HCT116 (cell line): Measurements from ENCODE around the gene VSIG2. TPM values are rescaled to one million over a fixed set of nuclear protein-coding genes. Genes with fewer than 3 reads are reported as not detected.

Experiments used
- ATAC-seq: fragments of 200-7000 bp; cut with Tn5 transposase; 2 replicates; pipeline ENCODE4 v1.9.1; 2020; ENCODE audit warnings: mild to moderate bottlenecking, moderate library complexity
- BruUV-seq: library from RNA; stranded (reverse); fragments of 400-500 nt; replicated peaks from 2 replicates; lab custom pipeline; 2021; lab: Mats Ljungman, UMichigan
- CTCF ChIA-PET: fragments of 300-600 bp; sonication (Branson Sonifier 250); formaldehyde crosslinking; loops from one replicate; lab custom pipeline; 2021; ENCODE audit warnings: antibody characterized with exemption; lab: Charles Lee
- POLR2A ChIA-PET: fragments of 300-600, 350-600 bp; sonication (Branson Sonifier 250); formaldehyde crosslinking; loops from one replicate; lab custom pipeline; 2021; ENCODE audit warnings: antibody characterized with exemption; lab: Charles Lee
- RAD21 ChIA-PET, 2 experiments: fragments of 300-600 bp; sonication (Branson Sonifier 250); formaldehyde crosslinking; loops; one replicate each; lab custom pipeline; 2023; ENCODE audit warnings: low total read pairs in 2 of 2; ENCODE audit not compliant: uncharacterized antibody in 2 of 2, unreplicated experiment in 2 of 2, low non-redundant PET in 1 of 2; lab: Charles Lee
- DNase-seq: peaks from one replicate; pipeline ENCODE4 v3.0.0-alpha.2; 2010; ENCODE audit warnings: low read depth, low spot score
- H2AFZ ChIP-seq: fragments of 200-600 bp; shearing (Covaris generic), sonication (generic); 2 replicates; pipeline ENCODE4 v1.6.1; 2017; ENCODE audit warnings: low read depth, mixed run types, mixed read lengths, antibody characterized with exemption, low read length; ENCODE audit not compliant: poor library complexity, severe bottlenecking
- H3K27ac ChIP-seq: 2 replicates; pipeline ENCODE4 v1.5.1; 2012; ENCODE audit warnings: low read depth, low read length
- H3K27me3 ChIP-seq: fragments of 200-600 bp; sonication (generic); 2 replicates; pipeline ENCODE4 v1.6.1; 2016; ENCODE audit warnings: mixed run types, low read length, mixed read lengths; ENCODE audit not compliant: insufficient read depth
- H3K36me3 ChIP-seq, 2 experiments: fragments of 200-500 bp in 1 of 2; fragments of 200-600 bp in 1 of 2; sonication (Bioruptor generic) in 1 of 2; sonication (generic) in 1 of 2; 2 replicates each; pipeline versions ENCODE4 v1.5.1 to v1.6.1; 2014 to 2016; ENCODE audit warnings: low read length in 2 of 2, inconsistent platforms in 1 of 2, mixed read lengths in 1 of 2, mixed run types in 1 of 2; ENCODE audit not compliant: insufficient read depth in 2 of 2, control insufficient read depth in 1 of 2
- H3K4me1 ChIP-seq, 2 experiments: fragments of 200-600 bp in 1 of 2; sonication (generic) in 1 of 2; 2 replicates each; pipeline versions ENCODE4 v1.5.1 to v1.6.1; 2012 to 2017; ENCODE audit warnings: low read length in 2 of 2, inconsistent platforms in 1 of 2, mild to moderate bottlenecking in 1 of 2, mixed read lengths in 1 of 2, mixed run types in 1 of 2, moderate library complexity in 1 of 2; ENCODE audit not compliant: insufficient read depth in 2 of 2, control insufficient read depth in 1 of 2
- H3K4me2 ChIP-seq: fragments of 200-600 bp; sonication (generic); 2 replicates; pipeline ENCODE4 v1.6.1; 2017; ENCODE audit warnings: mixed run types, low read length, mixed read lengths
- H3K4me3 ChIP-seq, 2 experiments: fragments of 200-600 bp in 1 of 2; sonication (generic) in 1 of 2; replicated peaks in 1 of 2; 2 replicates each; pipeline ENCODE4 v1.5.1; 2011 to 2016; ENCODE audit warnings: low read length in 2 of 2, control low read depth in 1 of 2, low read depth in 1 of 2, mild to moderate bottlenecking in 1 of 2, mixed read lengths in 1 of 2, mixed run types in 1 of 2
- H3K79me2 ChIP-seq: fragments of 200-600 bp; sonication (generic); 2 replicates; pipeline ENCODE4 v1.6.1; 2017; ENCODE audit warnings: mild to moderate bottlenecking, mixed run types, low read length, moderate library complexity, mixed read lengths; ENCODE audit not compliant: insufficient read depth
- H3K9ac ChIP-seq: fragments of 200-600 bp; sonication (generic); 2 replicates; pipeline ENCODE4 v1.6.1; 2016; ENCODE audit warnings: low read length, mixed read lengths
- H3K9me2 ChIP-seq: fragments of 200-600 bp; sonication (generic), shearing (Covaris generic); 2 replicates; pipeline ENCODE4 v1.6.1; 2017; ENCODE audit warnings: mixed run types, mild to moderate bottlenecking, moderate library complexity; ENCODE audit not compliant: insufficient read depth
- H3K9me3 ChIP-seq, 2 experiments: fragments of 200-500 bp in 1 of 2; fragments of 200-600 bp in 1 of 2; sonication (Bioruptor generic) in 1 of 2; sonication (generic) in 1 of 2; 2 replicates each; pipeline ENCODE4 v1.6.1; 2014 to 2017; ENCODE audit warnings: low read length in 2 of 2, mixed read lengths in 2 of 2, inconsistent platforms in 1 of 2, low read depth in 1 of 2, mild to moderate bottlenecking in 1 of 2, mixed run types in 1 of 2, moderate library complexity in 1 of 2; ENCODE audit not compliant: control insufficient read depth in 1 of 2, insufficient read depth in 1 of 2
- H4K20me1 ChIP-seq: fragments of 200-600 bp; sonication (generic), shearing (Covaris generic); 2 replicates; pipeline ENCODE4 v1.6.1; 2017; ENCODE audit warnings: mixed run types, mild to moderate bottlenecking, moderate library complexity; ENCODE audit not compliant: insufficient read depth
- CEBPB ChIP-seq: IDR thresholded peaks from 2 replicates; pipeline ENCODE4 v1.6.1; 2012; ENCODE audit warnings: low read depth
- CTCF ChIP-seq, 3 experiments: fragments of 200-600 bp in 1 of 3; sonication (generic) in 1 of 3; IDR thresholded peaks in 2 of 3; conservative IDR thresholded peaks in 1 of 3; 2 replicates each; pipeline ENCODE4 v1.5.1; 2012 to 2017; ENCODE audit warnings: low read depth in 2 of 3, low read length in 2 of 3, antibody characterized with exemption in 1 of 3, borderline replicate concordance in 1 of 3, control low read depth in 1 of 3, mild to moderate bottlenecking in 1 of 3, mixed read lengths in 1 of 3, mixed run types in 1 of 3, moderate library complexity in 1 of 3; ENCODE audit not compliant: insufficient read depth in 1 of 3
- EZH2phosphoT487 ChIP-seq: fragments of 200-600 bp; IDR thresholded peaks from 2 replicates; pipeline ENCODE4 v1.6.1; 2018; ENCODE audit warnings: antibody characterized with exemption, borderline replicate concordance
- FOSL1 ChIP-seq: IDR thresholded peaks from 2 replicates; pipeline ENCODE4 v1.6.1; 2012; ENCODE audit warnings: low read depth
- JUND ChIP-seq: IDR thresholded peaks from 2 replicates; pipeline ENCODE4 v1.6.1; 2012
- MAX ChIP-seq: IDR thresholded peaks from 2 replicates; pipeline ENCODE4 v1.6.1; 2012
- POLR2AphosphoS5 ChIP-seq: IDR thresholded peaks from 2 replicates; pipeline ENCODE4 v1.6.1; 2011; ENCODE audit warnings: mild to moderate bottlenecking, low read depth, low read length, moderate library complexity
- RAD21 ChIP-seq: IDR thresholded peaks from 2 replicates; pipeline ENCODE4 v1.6.1; 2012; ENCODE audit warnings: low read depth, mild to moderate bottlenecking
- SIN3A ChIP-seq: IDR thresholded peaks from 2 replicates; pipeline ENCODE4 v1.6.1; 2012; ENCODE audit warnings: low read depth
- SP1 ChIP-seq: IDR thresholded peaks from 2 replicates; pipeline ENCODE4 v1.6.1; 2012; ENCODE audit warnings: low read depth
- TCF7L2 ChIP-seq: IDR thresholded peaks from 2 replicates; pipeline ENCODE4 v1.7.0; 2011; ENCODE audit warnings: borderline replicate concordance, inconsistent platforms; ENCODE audit not compliant: insufficient read depth, insufficient read length; ENCODE audit errors: extremely low read depth
- ZNF274 ChIP-seq: fragments of 200-500 bp; sonication (Bioruptor generic); IDR thresholded peaks from 2 replicates; pipeline ENCODE4 v1.6.1; 2014; ENCODE audit warnings: mild to moderate bottlenecking, low read depth, low read length, inconsistent platforms
- intact Hi-C: fragments of 100-400 bp; cut with micrococcal nuclease; formaldehyde crosslinking; loops from 2 replicates; pipeline ENCODE4 v1.10.0; 2022
- total RNA-seq: library from RNA; stranded (reverse); gene quantifications from one replicate; pipeline ENCODE4 v1.2.1, GENCODE V29; 2021; ENCODE audit not compliant: unreplicated experiment

VSIG2 gene
- total RNA-seq, 1 experiment from 2014 or later = not detected

- no peaks in the 10 kb centered on the region for H3K27me3 ChIP-seq
- no peaks in the 10 kb centered on the region for H3K9me3 ChIP-seq
- ChIA-PET POLR2A (no interaction called here), CTCF (no interaction called here), RAD21 (no interaction called here)
- no TSS peak for BruUV-seq
- peaks cover 2 to 14% of the 10 kb centered on the region in 2 experiments; a peak in 3 of 4 replicates for H3K4me1 ChIP-seq
- TF ChIP-seq SP1 (no peak), MAX (no peak), POLR2AphosphoS5 (no peak), TCF7L2 (no peak)
- no peak overlapping the region for H2AFZ ChIP-seq
- no peaks in the 10 kb centered on the region for H4K20me1 ChIP-seq
- H3K9ac ChIP-seq = no peak overlapping the region
- ATAC-seq = no peak
- H3K36me3 ChIP-seq = no peaks in the 10 kb centered on the region
- no peak overlapping the region for H3K4me2 ChIP-seq
- H3K9me2 ChIP-seq = no peaks in the 10 kb centered on the region
- DNase-seq = no peak
- no peaks in the 10 kb centered on the region for H3K79me2 ChIP-seq
- intact Hi-C loops = no loop called here
- H3K4me3 ChIP-seq = no peak overlapping the region
- H3K27ac ChIP-seq = no peak overlapping the region
Measured at GRCh38 chr11:124754710-124755109, 2.7 kb upstream of the VSIG2 start.

- no peaks in the 10 kb centered on the region for H3K9me3 ChIP-seq
- no peaks in the 10 kb centered on the region for H3K9me2 ChIP-seq
- no peaks in the 10 kb centered on the region for H3K27me3 ChIP-seq
- H3K27ac ChIP-seq = no peak overlapping the region
- H2AFZ ChIP-seq = no peak overlapping the region
- ChIA-PET CTCF (no interaction called here), RAD21 (no interaction called here), POLR2A (no interaction called here)
- no peaks in the 10 kb centered on the region for H4K20me1 ChIP-seq
- no TSS peak for BruUV-seq
- DNase-seq (no peak), ATAC-seq (no peak)
- no peaks in the 10 kb centered on the region for H3K79me2 ChIP-seq
- no peak overlapping the region for H3K9ac ChIP-seq
- no peak overlapping the region for H3K4me3 ChIP-seq
- H3K4me2 ChIP-seq = no peak overlapping the region
- H3K36me3 ChIP-seq = no peaks in the 10 kb centered on the region
- TF ChIP-seq RAD21 = no peak
- TF ChIP-seq SP1 = no peak
- TF ChIP-seq SIN3A = no peak
- no peak for TF ChIP-seq TCF7L2
- TF ChIP-seq EZH2phosphoT487 = no peak
- TF ChIP-seq POLR2AphosphoS5 = no peak
- no peak for TF ChIP-seq FOSL1
- TF ChIP-seq JUND = no peak
- TF ChIP-seq MAX = no peak
- no peak for TF ChIP-seq CEBPB
- no peak for TF ChIP-seq CTCF (IDR thresholded peaks at IDR 0.05 in 2 of 3, conservative IDR thresholded peaks at IDR 0.05 in 1 of 3; ENCODE audit: borderline replicate concordance in 1 of 3, insufficient read depth in 1 of 3, low read depth in 2 of 3, low read length in 2 of 3)
- TF ChIP-seq ZNF274 = no peak
- H3K4me1 ChIP-seq = peaks cover 3 to 15% of the 10 kb centered on the region in 2 experiments
- intact Hi-C loops = no loop called here
Measured at GRCh38 chr11:124754309-124754708, 2.3 kb upstream of the VSIG2 start.
